NCI-H2107 treated with DMSO at 0.1 percent for 48 hours (cell line): ENCODE measurements around the gene CSNK2A1.
"Not testable (repeated sequence)": the region's sequence is repeated elsewhere in the genome, so short reads cannot be mapped to it uniquely, and the experiment has no call there.

Source experiments
- DNase-seq: peaks from one replicate; lab custom pipeline; 2025; ENCODE audit not compliant: unreplicated experiment; lab: John Stamatoyannopoulos, UW

Gene CSNK2A1

DNA sequence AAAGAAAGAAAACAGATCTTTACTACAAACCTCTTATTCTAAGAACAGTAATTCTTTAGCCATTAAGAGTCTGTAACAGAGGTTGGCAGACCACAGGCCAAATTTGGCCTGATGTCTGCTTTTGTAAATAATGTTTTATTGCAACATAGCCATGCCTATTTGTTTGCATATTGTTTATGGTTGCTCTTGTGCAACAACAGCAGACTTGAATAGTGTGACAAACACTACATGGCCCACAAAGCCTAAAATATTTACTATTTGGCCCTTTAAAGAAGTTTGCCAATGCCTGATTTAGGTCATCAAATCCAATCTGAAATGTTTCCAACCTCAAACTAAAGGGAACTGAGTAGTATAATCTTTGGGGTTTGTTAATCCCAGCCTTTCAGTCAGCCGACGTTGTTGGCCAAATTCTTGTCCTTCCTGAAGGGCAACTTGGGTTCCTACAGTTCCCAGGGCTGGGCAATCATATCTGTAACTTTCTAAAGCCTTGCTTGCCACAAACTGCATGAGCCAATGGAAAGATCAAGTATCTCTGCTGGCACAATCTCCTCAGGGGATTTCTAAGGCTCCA, 47.4 kb downstream of the CSNK2A1 start:
- no peak for DNase-seq

- no peak for DNase-seq
Observed at GRCh38 chr20:492159-492558, 51.4 kb downstream of the CSNK2A1 start.

- DNase-seq, result no peak
Observed at GRCh38 chr20:487655-488054, 55.9 kb downstream of the CSNK2A1 start.

DNA sequence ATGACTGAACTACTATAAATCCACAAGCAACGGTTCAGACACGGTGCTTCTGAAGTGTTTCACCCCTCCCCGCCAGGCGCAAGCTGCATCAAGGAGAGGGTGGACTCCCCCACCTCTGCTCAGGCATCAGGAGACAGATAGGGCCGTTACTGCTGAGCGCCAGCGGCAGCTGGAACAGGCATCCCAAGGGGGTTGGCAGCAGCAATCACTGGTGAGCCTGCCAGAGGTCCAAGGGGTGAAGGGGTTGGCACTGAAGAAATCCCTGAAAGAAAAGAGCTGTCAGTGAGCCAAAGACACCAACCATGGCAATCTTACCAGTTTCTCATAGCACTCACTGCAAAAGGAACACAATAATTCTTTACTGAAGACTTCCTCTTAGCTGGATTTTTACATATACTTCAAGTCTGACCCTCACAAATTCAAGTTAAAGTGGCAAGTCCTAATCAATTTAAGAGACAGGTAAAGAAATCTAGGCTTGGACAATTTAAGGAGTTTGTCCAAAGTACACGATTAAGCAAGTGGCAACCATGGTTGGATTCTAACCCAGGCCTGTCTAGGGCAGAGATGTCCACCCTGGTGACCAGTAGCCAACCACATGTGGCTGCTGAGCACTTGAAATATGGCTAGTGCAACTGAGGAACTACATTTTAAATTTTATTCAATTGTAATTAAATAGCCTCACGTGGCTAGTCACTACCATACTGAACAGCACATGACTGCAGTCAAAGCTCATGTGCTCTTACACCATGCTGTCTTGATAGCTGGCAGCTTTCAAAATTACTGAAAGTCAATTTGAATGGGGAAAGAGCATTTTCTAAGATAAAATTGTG, 59.6 kb downstream of the CSNK2A1 start:
- no peak for DNase-seq

GRCh38 chr20:481167-481566, 62.4 kb downstream of the CSNK2A1 start:
- no peak for DNase-seq

DNA sequence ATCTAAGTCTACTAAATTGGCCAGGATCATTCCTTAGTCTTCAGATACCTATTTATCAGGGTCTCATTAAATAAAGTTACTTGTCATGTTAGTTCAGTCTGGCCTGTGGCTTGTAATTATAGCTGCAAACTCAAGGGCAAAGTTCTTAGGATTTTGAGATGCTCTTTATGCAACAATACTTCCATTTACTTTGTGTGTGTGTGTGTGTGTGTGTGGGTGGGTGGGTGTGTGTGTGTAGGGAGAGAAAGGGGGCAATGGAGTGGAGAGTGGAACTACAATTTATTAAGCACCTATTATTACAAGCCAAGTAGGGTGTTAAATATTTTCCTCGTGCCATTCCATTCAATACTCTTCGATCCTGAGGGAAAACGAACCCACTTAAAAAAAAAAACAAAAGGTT, 63.5 kb downstream of the CSNK2A1 start:
- DNase-seq, result no peak

DNA sequence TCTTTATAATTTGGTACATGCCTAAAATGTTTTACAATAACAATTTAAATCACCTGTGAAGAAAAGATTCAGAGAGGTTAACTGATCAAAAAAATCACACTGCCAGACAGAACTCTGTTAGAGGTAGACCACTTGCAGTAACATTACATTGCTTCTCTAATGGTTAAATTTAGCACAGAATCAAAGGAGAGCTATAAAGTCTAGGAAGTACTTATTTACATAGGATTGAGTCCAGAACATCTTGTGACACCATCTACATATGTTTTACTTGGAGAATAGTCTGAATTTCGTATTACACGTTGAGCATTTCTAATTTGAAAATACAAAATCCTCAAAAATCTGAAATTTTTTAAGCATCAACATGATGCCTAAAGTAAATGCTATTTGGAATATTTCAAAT, 64.1 kb downstream of the CSNK2A1 start:
- DNase-seq, result no peak

GRCh38 chr20:478949-479429, 64.6 kb downstream of the CSNK2A1 start:
- peak; percentile 5 for DNase-seq

DNA sequence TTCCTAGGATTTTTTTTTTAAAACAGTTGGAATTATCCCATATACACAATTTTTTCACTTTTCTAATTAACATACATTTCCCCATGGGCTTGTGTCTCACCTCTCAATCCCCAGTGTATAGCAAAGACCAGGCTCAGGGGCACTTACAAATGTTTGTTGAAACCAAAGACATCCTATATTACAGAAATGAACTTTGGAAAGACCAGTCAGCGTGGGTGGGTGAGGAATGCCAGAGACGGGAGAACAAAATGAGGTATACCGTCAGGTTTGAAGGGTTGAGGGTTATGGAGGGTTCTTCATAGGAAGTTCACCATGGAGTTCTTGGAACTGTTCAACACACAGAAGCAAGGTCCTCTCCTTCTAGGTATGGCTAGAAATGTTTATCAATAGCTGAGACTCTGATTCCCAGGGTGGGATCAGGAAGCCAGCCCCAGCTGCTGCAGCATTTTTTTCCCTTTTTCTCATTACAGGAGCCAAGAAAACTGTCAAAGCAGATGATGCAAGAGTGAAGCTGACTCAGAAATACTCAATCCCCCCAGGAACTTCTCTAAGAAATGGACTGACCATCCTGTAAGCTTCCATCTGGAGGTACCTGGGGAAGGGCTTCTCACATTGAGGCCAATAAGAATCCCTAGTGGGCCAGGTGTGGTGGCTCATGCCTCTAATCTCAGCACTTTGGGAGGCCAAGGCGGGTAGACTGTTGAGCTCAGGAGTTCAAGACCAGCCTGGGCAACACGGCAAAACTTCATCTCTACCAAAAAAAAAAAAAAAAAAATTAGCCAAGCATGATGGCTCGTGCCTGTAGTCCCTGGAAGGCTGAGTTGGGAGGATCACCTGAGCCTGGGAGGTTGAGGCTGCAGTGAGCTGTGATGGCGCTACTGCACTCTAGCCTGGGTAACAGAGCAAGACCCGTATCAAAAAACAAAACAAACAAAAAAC, 65.3 kb downstream of the CSNK2A1 start:
- no peak for DNase-seq

GRCh38 chr20:476561-477249, 66.9 kb downstream of the CSNK2A1 start:
- not testable (repeated sequence) for DNase-seq

DNA sequence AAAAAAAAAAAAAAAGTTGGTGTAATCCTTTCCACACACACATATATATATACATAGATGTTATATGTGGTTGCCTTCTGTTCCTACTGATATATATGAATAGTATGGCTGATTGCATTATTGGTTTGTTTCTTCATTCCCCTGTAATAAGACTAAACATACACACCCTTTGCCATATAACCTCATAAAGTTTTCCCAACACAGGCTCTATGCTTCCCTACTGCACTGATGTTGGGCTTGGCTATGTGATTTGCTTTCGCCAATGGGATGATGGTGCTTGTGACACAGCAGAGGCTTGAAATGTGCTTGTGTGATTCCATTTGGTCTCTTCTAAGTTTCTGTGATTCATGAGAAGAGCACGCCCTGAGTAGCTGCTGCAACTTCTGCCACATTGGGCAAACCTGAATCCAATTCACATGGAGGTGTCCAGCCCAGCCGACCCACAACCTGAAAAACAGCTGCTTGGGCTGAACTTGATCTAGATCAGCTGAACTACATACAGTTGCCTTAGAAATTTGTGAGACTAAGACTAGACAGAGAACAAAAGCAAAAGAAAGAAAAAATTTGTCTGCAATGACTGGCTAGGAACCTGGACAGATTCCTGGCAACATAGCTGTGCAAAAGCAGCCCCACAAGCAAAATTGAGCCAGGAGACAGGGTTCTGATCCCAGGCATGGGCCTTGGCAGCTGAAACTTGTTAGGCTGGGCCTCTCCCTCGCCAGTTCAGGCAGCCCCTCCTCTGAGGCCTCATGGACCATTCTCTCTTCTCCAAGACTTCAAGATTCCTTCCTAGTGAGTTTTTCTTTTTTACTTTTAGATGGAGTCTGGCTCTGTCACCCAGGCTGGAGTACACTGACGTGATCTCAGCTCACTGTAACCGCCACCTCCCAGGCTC, 67.9 kb downstream of the CSNK2A1 start:
- no peak for DNase-seq

GRCh38 chr20:474581-474980, 69.0 kb downstream of the CSNK2A1 start:
- DNase-seq, result no peak

- DNase-seq, result no peak
Observed at GRCh38 chr20:472889-473292, 70.7 kb downstream of the CSNK2A1 start.

- DNase-seq, result no peak
Observed at GRCh38 chr20:472137-472846, 71.3 kb downstream of the CSNK2A1 start.

DNA sequence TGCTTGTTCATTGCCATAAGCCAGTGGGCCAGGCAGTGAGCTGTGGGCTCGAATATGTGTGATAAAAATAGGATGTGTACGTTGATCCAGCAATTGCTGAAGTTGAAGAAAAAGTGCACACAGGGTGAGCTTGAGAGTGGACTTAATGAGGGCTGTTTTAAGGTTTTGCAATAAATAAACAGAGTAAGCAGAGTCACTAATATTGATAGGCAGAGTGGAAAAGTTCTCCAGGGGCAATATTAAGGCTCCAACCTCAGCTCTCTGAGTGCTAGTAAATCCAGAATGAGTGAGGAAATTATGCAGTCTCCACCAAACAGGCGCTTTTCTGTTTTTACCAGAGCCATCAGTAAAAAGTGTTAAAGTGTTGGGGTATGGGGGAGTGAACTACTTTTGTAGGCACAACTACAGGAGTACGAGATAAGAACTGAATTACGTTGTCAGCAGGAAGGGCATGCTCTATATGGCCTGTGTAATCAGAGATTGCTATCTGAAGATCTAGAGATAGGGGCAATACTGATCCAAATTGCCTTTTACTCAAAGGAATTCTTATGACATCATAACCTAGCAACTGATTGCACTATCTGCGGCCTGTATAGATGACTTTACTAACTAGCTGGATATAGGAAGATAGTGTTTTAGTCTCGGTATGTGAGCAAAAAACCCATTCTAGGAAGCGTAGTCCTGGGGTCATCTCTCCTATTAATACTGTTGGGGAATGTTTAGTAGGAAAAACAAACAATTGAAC, 73.7 kb downstream of the CSNK2A1 start:
- DNase-seq, result no peak

GRCh38 chr20:467755-468154, 75.8 kb downstream of the CSNK2A1 start:
- DNase-seq, result no peak

DNA sequence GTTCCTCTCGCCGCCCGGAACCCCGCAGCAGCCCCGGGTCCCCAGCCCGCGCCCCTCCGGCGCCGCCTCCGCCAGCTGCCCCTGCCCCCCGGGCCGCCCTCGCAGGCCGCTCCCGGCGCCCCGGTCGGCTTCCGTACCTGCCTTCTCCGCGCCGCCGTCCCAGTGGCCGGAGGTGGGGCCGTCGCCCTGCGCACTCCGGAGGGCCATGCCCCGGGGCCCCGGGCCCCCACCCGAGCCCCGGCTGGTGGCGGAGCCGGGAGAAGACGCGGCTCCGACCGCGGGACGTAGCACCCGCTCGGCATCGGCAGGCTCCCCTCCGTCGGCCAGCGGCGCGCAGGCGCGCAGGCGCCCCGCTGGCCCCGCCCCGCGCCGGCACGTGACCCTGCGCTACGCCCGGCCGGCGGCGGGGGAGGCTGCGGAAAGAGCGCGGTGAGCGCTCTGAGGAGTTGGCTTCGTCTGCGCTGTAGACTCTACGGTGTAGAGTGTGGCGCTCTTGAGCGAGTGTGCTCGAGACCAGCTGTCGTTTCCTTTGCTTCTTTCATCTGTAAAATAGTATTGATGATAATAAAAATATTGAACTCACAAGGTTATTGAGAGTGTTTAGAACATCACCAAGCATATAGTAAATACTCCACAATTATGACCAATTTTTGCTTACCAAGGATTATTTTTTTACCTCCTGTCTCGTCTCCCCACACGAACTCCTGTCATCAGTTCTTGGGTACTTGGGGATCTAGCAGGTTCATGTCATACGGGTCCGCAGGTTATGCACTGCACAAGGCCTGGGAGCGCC, 81.2 kb downstream of the CSNK2A1 start, which contains the start of gene TBC1D20:
Gene TBC1D20, minus strand, starts transcription at position 335 of the 793 bp plus-strand sequence. Its CDS starts 128 bp downstream, at position 207.
- peak; percentile 41 for DNase-seq
